WI38 (cell line): ENCODE measurements around the gene DKC1.

Source experiments
- H3K4me3 ChIP-seq: 2 replicates; pipeline ENCODE4 v1.5.1; 2011; ENCODE audit warnings: low read depth, mild to moderate bottlenecking, control low read depth, low read length
- CTCF ChIP-seq: IDR thresholded peaks from 2 replicates; pipeline ENCODE4 v1.5.1; 2012; ENCODE audit warnings: low read depth, mild to moderate bottlenecking, control low read depth, low read length

DKC1 gene

GRCh38 chrX:154804957-154805695, 42.5 kb downstream of the DKC1 start, which contains the start of gene MPP1:
TSS of gene MPP1 (minus strand) at chrX:154805485. CDS start at chrX:154805373, 112 bp downstream.
- TF ChIP-seq CTCF = no peak
- peak within 1 kb of the TSS; percentile 67 for H3K4me3 ChIP-seq

GRCh38 chrX:154805696-154806091, 43.0 kb downstream of the DKC1 start:
- no peak for TF ChIP-seq CTCF
- peak overlapping the region; percentile 67 for H3K4me3 ChIP-seq

- H3K4me3 ChIP-seq = no peak overlapping the region
- no peak for TF ChIP-seq CTCF
These were observed 44.3 kb downstream of the DKC1 start for GRCh38 chrX:154806837-154807501.

- no peak for TF ChIP-seq CTCF
- no peak overlapping the region for H3K4me3 ChIP-seq
These were observed 47.4 kb downstream of the DKC1 start for GRCh38 chrX:154809939-154810665.

- no peak for TF ChIP-seq CTCF
- no peak overlapping the region for H3K4me3 ChIP-seq
These were observed 49.9 kb downstream of the DKC1 start for GRCh38 chrX:154812341-154813101.

- H3K4me3 ChIP-seq = no peak overlapping the region
- TF ChIP-seq CTCF = no peak
These were observed 51.1 kb downstream of the DKC1 start for GRCh38 chrX:154813801-154814200.
